Central memory CD8-positive, alpha-beta T cell (primary cell): ENCODE data around the gene NOL6.
A peak's percentile ranks its signal among the peaks of the same experiment; 100 is the strongest.

Source experiments
- ATAC-seq: fragments of 150-1000 bp; cut with Tn5 transposase; replicated peaks from 2 replicates; pipeline ENCODE4 v1.10.0; 2022; ENCODE audit warnings: mild to moderate bottlenecking, moderate FRiP score, moderate number of reproducible peaks; ENCODE audit not compliant: poor library complexity, severe bottlenecking; ENCODE audit errors: extremely low read depth
- DNase-seq, 2 donors: peaks; one replicate each; pipeline ENCODE4 v3.0.0; 2021; ENCODE audit warnings: low spot score in 2 of 2
- H3K27ac Mint-ChIP-seq: one replicate; pipeline ENCODE4 v1.8.0; 2022; ENCODE audit warnings: low read depth, mild to moderate bottlenecking, moderate library complexity, mixed read lengths
- H3K27me3 Mint-ChIP-seq: one replicate; pipeline ENCODE4 v1.8.0; 2022; ENCODE audit warnings: mixed read lengths
- H3K36me3 Mint-ChIP-seq: one replicate; pipeline ENCODE4 v1.8.0; 2022; ENCODE audit warnings: mild to moderate bottlenecking, moderate library complexity, mixed read lengths; ENCODE audit not compliant: insufficient read depth
- H3K4me1 Mint-ChIP-seq: one replicate; pipeline ENCODE4 v1.8.0; 2022; ENCODE audit warnings: mixed read lengths
- H3K4me3 Mint-ChIP-seq: one replicate; pipeline ENCODE4 v1.8.0; 2022; ENCODE audit warnings: mild to moderate bottlenecking, moderate library complexity, mixed read lengths
- H3K9me3 Mint-ChIP-seq: one replicate; pipeline ENCODE4 v1.8.0; 2022; ENCODE audit warnings: mixed read lengths

NOL6 gene

GRCh38 chr9:33446240-33446945 is 27.3 kb downstream of the NOL6 start:
- peak; percentile 26 to 48 for DNase-seq
- peak; percentile 66 for ATAC-seq
- H3K27me3 Mint-ChIP-seq, result no peaks in the 10 kb centered on the region
- no peaks in the 10 kb centered on the region for H3K9me3 Mint-ChIP-seq
- H3K27ac Mint-ChIP-seq, result peak overlapping the region; percentile 95
- peaks cover 36% of the 10 kb centered on the region for H3K4me1 Mint-ChIP-seq
- H3K36me3 Mint-ChIP-seq, result peaks cover 22% of the 10 kb centered on the region
- H3K4me3 Mint-ChIP-seq, result peak overlapping the region; percentile 87

- DNase-seq (no peak), ATAC-seq (no peak)
- peak overlapping the region; percentile 87 for H3K4me3 Mint-ChIP-seq
These were observed 28.1 kb downstream of the NOL6 start for GRCh38 chr9:33445389-33446239.

GRCh38 chr9:33443464-33444154 is 30.1 kb downstream of the NOL6 start:
- H3K4me1 Mint-ChIP-seq, result peaks cover 36% of the 10 kb centered on the region
- DNase-seq (no peak), ATAC-seq (no peak)
- H3K27me3 Mint-ChIP-seq, result no peaks in the 10 kb centered on the region
- H3K4me3 Mint-ChIP-seq, result no peak overlapping the region
- H3K36me3 Mint-ChIP-seq, result peaks cover 22% of the 10 kb centered on the region
- H3K9me3 Mint-ChIP-seq, result no peaks in the 10 kb centered on the region
- H3K27ac Mint-ChIP-seq, result no peak overlapping the region

More at GRCh38 chr9:33445389-33446239, 28.1 kb downstream of the NOL6 start:
- Mint-ChIP-seq H3K27ac (peak overlapping the region; percentile 95), H3K4me1 (peaks cover 36% of the 10 kb centered on the region), H3K9me3 (no peaks in the 10 kb centered on the region), H3K36me3 (peaks cover 22% of the 10 kb centered on the region), H3K27me3 (no peaks in the 10 kb centered on the region)

GRCh38 chr9:33443047-33443446 is 30.7 kb downstream of the NOL6 start:
- Mint-ChIP-seq H3K4me1 (peaks cover 36% of the 10 kb centered on the region), H3K27ac (no peak overlapping the region), H3K27me3 (no peaks in the 10 kb centered on the region), H3K4me3 (no peak overlapping the region), H3K36me3 (peaks cover 22% of the 10 kb centered on the region), H3K9me3 (no peaks in the 10 kb centered on the region)
- ATAC-seq (no peak), DNase-seq (no peak)

GRCh38 chr9:33442125-33442524 is 31.6 kb downstream of the NOL6 start:
- Mint-ChIP-seq H3K27me3 (no peaks in the 10 kb centered on the region), H3K36me3 (peaks cover 20% of the 10 kb centered on the region), H3K4me1 (peaks cover 28% of the 10 kb centered on the region), H3K4me3 (no peak overlapping the region), H3K27ac (no peak overlapping the region), H3K9me3 (no peaks in the 10 kb centered on the region)
- ATAC-seq (no peak), DNase-seq (no peak)

GRCh38 chr9:33440609-33441008 is 33.1 kb downstream of the NOL6 start:
- Mint-ChIP-seq H3K27ac (no peak overlapping the region), H3K36me3 (peaks cover 14% of the 10 kb centered on the region), H3K4me3 (no peak overlapping the region), H3K27me3 (no peaks in the 10 kb centered on the region), H3K9me3 (no peaks in the 10 kb centered on the region), H3K4me1 (peaks cover 13% of the 10 kb centered on the region)
- ATAC-seq (no peak), DNase-seq (no peak)

GRCh38 chr9:33440204-33440603 is 33.5 kb downstream of the NOL6 start:
- H3K4me1 Mint-ChIP-seq, result peaks cover 9% of the 10 kb centered on the region
- no peak overlapping the region for H3K4me3 Mint-ChIP-seq
- no peaks in the 10 kb centered on the region for H3K27me3 Mint-ChIP-seq
- H3K9me3 Mint-ChIP-seq, result no peaks in the 10 kb centered on the region
- no peak for DNase-seq
- H3K27ac Mint-ChIP-seq, result no peak overlapping the region
- peaks cover 13% of the 10 kb centered on the region for H3K36me3 Mint-ChIP-seq
- ATAC-seq, result no peak

GRCh38 chr9:33439731-33440130 is 34.0 kb downstream of the NOL6 start:
- no peak overlapping the region for H3K27ac Mint-ChIP-seq
- no peak for ATAC-seq
- H3K9me3 Mint-ChIP-seq, result no peaks in the 10 kb centered on the region
- peaks cover 10% of the 10 kb centered on the region for H3K36me3 Mint-ChIP-seq
- H3K4me1 Mint-ChIP-seq, result peaks cover 4% of the 10 kb centered on the region
- DNase-seq, result no peak
- no peaks in the 10 kb centered on the region for H3K27me3 Mint-ChIP-seq
- H3K4me3 Mint-ChIP-seq, result no peak overlapping the region

- no peaks in the 10 kb centered on the region for H3K9me3 Mint-ChIP-seq
- H3K27ac Mint-ChIP-seq, result no peak overlapping the region
- H3K4me3 Mint-ChIP-seq, result no peak overlapping the region
- peaks cover 8% of the 10 kb centered on the region for H3K36me3 Mint-ChIP-seq
- no peaks in the 10 kb centered on the region for H3K27me3 Mint-ChIP-seq
- DNase-seq (no peak), ATAC-seq (no peak)
- no peaks in the 10 kb centered on the region for H3K4me1 Mint-ChIP-seq
These were observed 34.6 kb downstream of the NOL6 start for GRCh38 chr9:33438926-33439680.

GRCh38 chr9:33437898-33438297 is 35.8 kb downstream of the NOL6 start:
- ATAC-seq (no peak), DNase-seq (no peak)
- H3K9me3 Mint-ChIP-seq, result no peaks in the 10 kb centered on the region
- H3K4me3 Mint-ChIP-seq, result no peak overlapping the region
- H3K36me3 Mint-ChIP-seq, result peaks cover 6% of the 10 kb centered on the region
- no peak overlapping the region for H3K27ac Mint-ChIP-seq
- no peaks in the 10 kb centered on the region for H3K27me3 Mint-ChIP-seq
- H3K4me1 Mint-ChIP-seq, result no peaks in the 10 kb centered on the region

GRCh38 chr9:33437205-33437604 is 36.5 kb downstream of the NOL6 start:
- Mint-ChIP-seq H3K36me3 (peaks cover 3% of the 10 kb centered on the region), H3K4me3 (no peak overlapping the region), H3K27ac (no peak overlapping the region), H3K4me1 (no peaks in the 10 kb centered on the region), H3K9me3 (no peaks in the 10 kb centered on the region), H3K27me3 (no peaks in the 10 kb centered on the region)
- DNase-seq (no peak), ATAC-seq (no peak)

- no peaks in the 10 kb centered on the region for H3K4me1 Mint-ChIP-seq
- DNase-seq (no peak), ATAC-seq (no peak)
- H3K4me3 Mint-ChIP-seq, result no peak overlapping the region
- no peaks in the 10 kb centered on the region for H3K27me3 Mint-ChIP-seq
- H3K36me3 Mint-ChIP-seq, result peaks cover 1% of the 10 kb centered on the region
- no peak overlapping the region for H3K27ac Mint-ChIP-seq
- no peaks in the 10 kb centered on the region for H3K9me3 Mint-ChIP-seq
These were observed 37.3 kb downstream of the NOL6 start for GRCh38 chr9:33436445-33436844.
